Esophagus squamous epithelium (tissue), 5 donors: ENCODE data around the gene DUSP8. TPM values are rescaled to one million over a fixed set of nuclear protein-coding genes. Genes with fewer than 3 reads are reported as not detected.

ENCODE experiments used
- DNase-seq: peaks from one replicate; lab custom pipeline; 2025; lab: John Stamatoyannopoulos, UW
- H3K27ac ChIP-seq, 4 donors: fragments of 200-600 bp; sonication (generic); one replicate each; pipeline ENCODE4 v1.5.1; 2016 to 2019; ENCODE audit warnings: mild to moderate bottlenecking in 1 of 4
- H3K27me3 ChIP-seq, 4 donors: fragments of 200-600 bp; sonication (generic); 1 replicate in 3 of 4; 2 replicates in 1 of 4; pipeline versions ENCODE4 v1.5.1 to v1.6.0; 2017 to 2021; ENCODE audit warnings: antibody characterized with exemption in 1 of 4
- H3K36me3 ChIP-seq, 3 donors: fragments of 200-600 bp; sonication (generic); one replicate each; pipeline ENCODE4 v1.5.1; 2016 to 2019
- H3K4me1 ChIP-seq, 3 donors: fragments of 200-600 bp; sonication (generic); one replicate each; pipeline ENCODE4 v1.5.1; 2017 to 2019
- H3K4me3 ChIP-seq, 4 donors: fragments of 200-600 bp; sonication (generic); 1 replicate in 3 of 4; 2 replicates in 1 of 4; pipeline ENCODE4 v1.5.1; 2016 to 2019; ENCODE audit warnings: mild to moderate bottlenecking in 2 of 4, moderate library complexity in 1 of 4
- H3K9me3 ChIP-seq, 3 donors: fragments of 200-600 bp; sonication (generic); one replicate each; pipeline ENCODE4 v1.5.1; 2016 to 2019
- POLR2A ChIP-seq, 4 donors: fragments of 450-650 bp; IDR thresholded peaks; one replicate each; pipeline ENCODE4 v1.6.1; 2017; ENCODE audit warnings: antibody characterized with exemption in 4 of 4, mild to moderate bottlenecking in 4 of 4, moderate library complexity in 3 of 4
- WGBS, 2 donors: methylation state at CpG; one replicate each; pipeline ENCODE4 v1.1.5; 2018; 5-methylcytosine and 5-hydroxymethylcytosine counted together
- intact Hi-C: fragments of 100-400 bp; cut with DNase I; formaldehyde crosslinking; loops from one replicate; pipeline ENCODE4 v1.15.0; 2022
- total RNA-seq, 4 donors: library from RNA; depleted of rRNA; stranded (reverse); fragments of >200 nt; gene quantifications; one replicate each; pipeline ENCODE4 v1.1.0, GENCODE V29; 2016
- TF ChIP-seq, protein P1 (sequence below), 6 experiments: fragments of 450-650 bp in 4 of 6; fragments of 200-600 bp in 2 of 6; sonication (generic) in 2 of 6; IDR thresholded peaks; one replicate each; pipeline ENCODE4 v1.5.1; 2016 to 2019; ENCODE audit warnings: antibody characterized with exemption in 6 of 6, mild to moderate bottlenecking in 4 of 6, moderate library complexity in 4 of 6
- donor health status: DM: yes; HTN: yes; CAD: no.

DUSP8 gene
- total RNA-seq, 4 donors from 2014 or later: 0.12 to 1.3 (median 0.64) TPM

GRCh38 chr11:1558775-1559110 lies 13.3 kb downstream of the DUSP8 start:
- TF ChIP-seq, protein P1, sequence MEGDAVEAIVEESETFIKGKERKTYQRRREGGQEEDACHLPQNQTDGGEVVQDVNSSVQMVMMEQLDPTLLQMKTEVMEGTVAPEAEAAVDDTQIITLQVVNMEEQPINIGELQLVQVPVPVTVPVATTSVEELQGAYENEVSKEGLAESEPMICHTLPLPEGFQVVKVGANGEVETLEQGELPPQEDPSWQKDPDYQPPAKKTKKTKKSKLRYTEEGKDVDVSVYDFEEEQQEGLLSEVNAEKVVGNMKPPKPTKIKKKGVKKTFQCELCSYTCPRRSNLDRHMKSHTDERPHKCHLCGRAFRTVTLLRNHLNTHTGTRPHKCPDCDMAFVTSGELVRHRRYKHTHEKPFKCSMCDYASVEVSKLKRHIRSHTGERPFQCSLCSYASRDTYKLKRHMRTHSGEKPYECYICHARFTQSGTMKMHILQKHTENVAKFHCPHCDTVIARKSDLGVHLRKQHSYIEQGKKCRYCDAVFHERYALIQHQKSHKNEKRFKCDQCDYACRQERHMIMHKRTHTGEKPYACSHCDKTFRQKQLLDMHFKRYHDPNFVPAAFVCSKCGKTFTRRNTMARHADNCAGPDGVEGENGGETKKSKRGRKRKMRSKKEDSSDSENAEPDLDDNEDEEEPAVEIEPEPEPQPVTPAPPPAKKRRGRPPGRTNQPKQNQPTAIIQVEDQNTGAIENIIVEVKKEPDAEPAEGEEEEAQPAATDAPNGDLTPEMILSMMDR (IDR thresholded peaks at IDR 0.05): no peak
- no peak for TF ChIP-seq POLR2A (IDR thresholded peaks at IDR 0.05)
- no peaks in the 10 kb centered on the region for H3K9me3 ChIP-seq
- no peaks in the 10 kb centered on the region for H3K36me3 ChIP-seq
- H3K4me3 ChIP-seq: peak overlapping the region in 1 of 4 donors; percentile 27
- peak overlapping the region; percentile 49 to 91 (median 80) for H3K27ac ChIP-seq
- DNase-seq: no peak
- WGBS, 2 donors: 81% methylated on average over 2 of the region's 12 CpGs; no CpG with 5 or more reads in 1 of the 2 donors
- intact Hi-C loops: no loop called here
- peaks cover 23 to 39% (median 26%) of the 10 kb centered on the region in 3 donors for H3K4me1 ChIP-seq
- H3K27me3 ChIP-seq: peaks cover 0 to 69% (median 0%) of the 10 kb centered on the region in 4 donors

GRCh38 chr11:1557904-1558774 lies 13.9 kb downstream of the DUSP8 start:
- WGBS, 2 donors: 20 to 42% methylated on average over 3 to 12 of the region's 29 CpGs
- peak overlapping the region in 1 of 4 donors; percentile 15 for H3K4me3 ChIP-seq
- H3K27me3 ChIP-seq: peaks cover 0 to 67% (median 0%) of the 10 kb centered on the region in 4 donors
- peak overlapping the region; percentile 49 to 91 (median 80) for H3K27ac ChIP-seq
- no peak for TF ChIP-seq POLR2A (IDR thresholded peaks at IDR 0.05)
- TF ChIP-seq, protein P1 (IDR thresholded peaks at IDR 0.05): no peak
- peaks cover 23 to 45% (median 27%) of the 10 kb centered on the region in 3 donors for H3K4me1 ChIP-seq
- no peak for DNase-seq
- no peaks in the 10 kb centered on the region for H3K9me3 ChIP-seq
- H3K36me3 ChIP-seq: no peaks in the 10 kb centered on the region
- intact Hi-C loops: no loop called here

- H3K4me3 ChIP-seq: no peak overlapping the region
- H3K4me1 ChIP-seq: peaks cover 23 to 48% (median 27%) of the 10 kb centered on the region in 3 donors
- no peaks in the 10 kb centered on the region for H3K36me3 ChIP-seq
- WGBS, 2 donors: 90 to 99% methylated on average over 6 to 11 of the region's 74 CpGs
- TF ChIP-seq POLR2A (IDR thresholded peaks at IDR 0.05): no peak
- TF ChIP-seq, protein P1 (IDR thresholded peaks at IDR 0.05): no peak
- H3K27me3 ChIP-seq: peaks cover 0 to 75% (median 0%) of the 10 kb centered on the region in 4 donors
- no peak for DNase-seq
- H3K9me3 ChIP-seq: no peaks in the 10 kb centered on the region
- peak overlapping the region in 3 of 4 donors; percentile 77 to 91 (median 84) for H3K27ac ChIP-seq
- intact Hi-C loops: no loop called here
Measured at GRCh38 chr11:1557051-1557884, 14.8 kb downstream of the DUSP8 start.

GRCh38 chr11:1556278-1556902 lies 15.7 kb downstream of the DUSP8 start:
- Histone ChIP-seq H3K27me3 (peaks cover 0 to 77% (median 0%) of the 10 kb centered on the region in 4 donors), H3K36me3 (no peaks in the 10 kb centered on the region), H3K4me1 (peaks cover 23 to 48% (median 27%) of the 10 kb centered on the region in 3 donors), H3K4me3 (no peak overlapping the region), H3K27ac (no peak overlapping the region), H3K9me3 (no peaks in the 10 kb centered on the region)
- intact Hi-C loops: no loop called here
- no peak for DNase-seq
- 75 to 76% methylated on average over 28 to 30 of the region's 63 CpGs for WGBS, 2 donors
- TF ChIP-seq, protein P1 (IDR thresholded peaks at IDR 0.05): no peak
- no peak for TF ChIP-seq POLR2A (IDR thresholded peaks at IDR 0.05)
